ENCODE results near the gene COL11A2. TPM values are rescaled to one million over a fixed set of nuclear protein-coding genes. Genes with fewer than 3 reads are reported as not detected.

Gene COL11A2
- total RNA-seq, 1 donor from 2014 or later: 1.7 TPM

DNA sequence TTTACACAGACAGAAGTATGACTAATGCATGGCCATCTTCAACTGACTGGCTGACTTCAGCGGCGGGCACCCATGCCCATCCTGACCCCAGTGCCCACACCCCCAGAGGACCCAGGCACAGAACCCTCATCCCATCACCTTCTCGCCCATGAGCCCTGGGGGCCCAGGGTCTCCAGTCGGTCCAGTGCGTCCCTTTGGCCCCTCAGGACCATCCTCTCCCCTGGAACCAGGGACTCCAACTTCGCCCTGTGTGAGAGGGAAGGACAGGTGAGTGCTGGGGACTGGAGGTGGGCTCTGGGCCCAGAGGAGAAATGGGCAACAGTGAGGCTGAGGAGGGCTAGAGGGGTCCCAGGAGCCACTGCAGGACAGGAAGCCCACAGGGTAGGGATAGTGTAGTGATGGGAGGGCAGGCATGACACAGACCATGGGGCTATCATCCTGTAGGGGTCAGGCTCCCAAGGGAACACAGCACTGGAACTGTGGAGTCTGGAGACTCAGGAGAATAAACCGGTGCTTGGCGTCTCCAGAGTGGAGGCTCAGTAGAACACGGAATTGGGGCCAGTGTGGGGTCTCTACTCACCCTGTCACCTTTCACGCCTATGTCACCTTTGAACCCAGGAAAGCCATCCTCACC, 16.7 kb downstream of the COL11A2 start:
- intact Hi-C loops (cut with DNase I): no loop called here
- no peak for DNase-seq (ENCODE audit: low spot score)

DNA sequence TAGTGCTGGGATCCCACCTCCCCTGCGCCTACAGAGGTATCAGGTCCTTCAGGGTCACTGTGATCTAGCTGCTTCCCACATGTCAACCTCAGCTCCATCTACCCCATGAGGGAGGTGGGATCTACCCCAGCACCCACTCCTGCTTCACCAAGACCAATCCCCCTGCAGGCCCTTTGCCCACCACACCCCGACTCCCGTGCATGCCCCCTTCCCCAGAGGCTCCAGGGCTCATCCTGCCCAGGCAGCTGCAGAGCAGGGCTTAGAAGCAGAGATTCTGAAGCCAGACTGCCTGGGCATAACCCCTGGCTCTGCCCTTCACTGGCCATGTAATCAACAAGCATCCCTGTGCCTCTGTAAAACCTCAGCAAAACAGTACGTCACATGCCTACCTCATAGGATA, 17.5 kb downstream of the COL11A2 start:
- intact Hi-C loops (cut with DNase I): no loop called here
- DNase-seq (ENCODE audit: low spot score): no peak

DNA sequence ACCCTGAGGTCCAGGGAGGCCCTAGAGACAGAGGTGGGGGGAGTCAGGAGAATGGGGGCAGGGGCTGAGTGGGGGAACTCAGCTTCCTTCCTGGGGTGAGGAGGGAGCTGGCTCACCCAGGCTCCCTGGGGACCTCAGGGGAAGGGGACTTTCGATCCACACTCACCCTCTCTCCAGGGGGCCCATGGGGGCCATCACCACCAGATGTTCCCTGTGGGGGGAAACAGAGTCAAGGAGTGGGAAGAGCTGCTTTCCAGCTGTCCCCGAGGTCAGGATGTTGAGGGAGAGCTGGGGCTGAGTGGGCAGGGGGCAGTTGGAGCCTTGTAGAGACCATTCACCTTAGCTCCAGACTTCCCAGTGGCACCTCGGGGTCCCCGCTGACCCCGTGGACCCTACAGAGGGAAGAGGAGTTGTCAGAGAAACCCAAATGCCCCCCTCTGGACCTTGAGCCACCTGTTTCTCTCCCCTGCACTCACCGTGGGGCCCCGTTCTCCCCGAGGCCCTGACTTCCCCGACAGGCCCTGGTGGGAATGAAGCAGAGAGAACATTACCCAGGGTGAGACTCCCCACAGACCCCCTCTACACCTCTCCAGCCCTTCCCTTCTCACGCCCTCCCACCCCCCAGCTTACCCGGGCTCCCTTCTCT, 18.6 kb downstream of the COL11A2 start:
- intact Hi-C loops (cut with DNase I): no loop called here
- DNase-seq (ENCODE audit: low spot score): no peak

DNA sequence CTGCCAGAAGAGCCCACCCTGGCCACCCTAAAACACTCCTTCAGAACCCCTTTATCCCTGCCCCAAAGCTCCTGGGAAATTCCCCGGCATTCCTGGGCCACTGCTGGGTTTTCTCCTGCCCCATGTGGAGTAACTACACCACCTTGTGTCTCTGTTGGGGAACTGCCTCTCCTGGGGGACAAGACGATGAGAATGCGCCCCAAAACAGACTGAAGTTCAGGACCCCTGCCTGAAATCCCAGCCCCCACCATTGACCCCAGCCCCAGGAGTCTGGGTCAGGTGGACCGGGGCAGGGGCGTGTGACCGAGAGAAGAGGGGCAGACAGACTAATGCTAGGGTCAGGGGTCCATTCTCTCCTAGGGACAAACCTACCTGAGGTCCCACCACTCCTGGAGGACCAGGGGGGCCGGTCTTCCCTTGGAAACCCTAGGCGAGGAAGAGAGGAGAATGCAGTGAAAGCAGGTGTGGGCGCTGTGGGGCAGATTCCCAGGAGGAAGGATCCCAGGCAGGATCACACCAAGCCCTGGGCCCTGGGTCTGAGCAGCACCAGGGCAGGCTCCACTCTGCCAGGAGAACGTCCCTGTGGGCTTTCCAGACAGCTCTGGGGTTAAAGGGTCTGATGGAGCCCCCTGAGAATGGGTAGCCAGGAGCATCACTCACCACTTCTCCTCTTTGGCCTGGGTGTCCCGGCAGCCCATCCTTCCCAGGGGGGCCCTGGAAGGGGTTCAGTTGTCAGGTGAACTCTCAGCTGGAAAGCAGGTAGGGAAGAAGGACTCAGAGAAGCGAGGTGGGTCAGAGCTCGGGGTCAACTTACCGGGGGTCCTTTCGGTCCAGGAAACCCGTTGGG, 19.4 kb downstream of the COL11A2 start:
- DNase-seq (ENCODE audit: low spot score): peak; percentile 43

DNA sequence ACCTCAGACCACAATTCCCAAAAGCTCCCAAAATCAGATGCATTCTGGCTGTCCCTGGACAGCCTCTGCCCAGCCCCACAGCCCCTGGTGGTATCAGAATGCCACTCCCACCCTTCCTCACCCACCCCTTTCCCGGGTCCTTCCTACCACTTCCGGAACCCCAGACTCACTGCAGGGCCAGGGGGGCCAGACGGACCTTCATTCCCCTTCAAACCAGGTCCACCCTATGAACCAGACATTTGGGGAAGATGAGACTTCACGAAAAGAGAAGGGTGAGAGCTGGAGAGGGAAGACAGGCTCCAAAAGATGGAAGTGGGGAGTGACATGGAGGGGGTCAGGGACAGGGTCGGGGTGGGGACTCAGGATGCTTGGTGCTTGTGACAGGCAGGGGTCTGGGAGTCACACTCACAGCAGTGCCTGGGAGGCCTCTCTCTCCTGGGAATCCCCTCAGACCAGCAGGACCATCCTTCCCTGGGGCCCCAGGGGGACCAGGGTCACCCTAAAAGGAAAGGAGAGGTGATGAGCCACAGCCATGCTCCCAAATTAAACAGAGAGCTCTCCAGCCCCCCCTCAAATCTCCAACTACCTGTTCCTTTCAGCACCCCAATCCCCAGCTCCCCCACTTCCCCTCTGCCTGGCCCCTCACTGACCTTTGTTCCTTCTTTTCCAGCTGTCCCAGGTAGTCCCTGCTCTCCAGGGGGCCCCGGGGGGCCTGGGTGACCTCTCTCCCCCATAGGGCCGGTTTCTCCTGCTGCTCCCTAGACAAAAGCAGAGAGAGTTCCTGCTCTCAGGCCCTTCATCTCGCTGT, 20.2 kb downstream of the COL11A2 start:
- DNase-seq (ENCODE audit: low spot score): peak; percentile 63
- intact Hi-C loops (cut with DNase I): no loop called here

More for the DNA sequence above, 19.4 kb downstream of the COL11A2 start:
- intact Hi-C loops (cut with DNase I): no loop called here

DNA sequence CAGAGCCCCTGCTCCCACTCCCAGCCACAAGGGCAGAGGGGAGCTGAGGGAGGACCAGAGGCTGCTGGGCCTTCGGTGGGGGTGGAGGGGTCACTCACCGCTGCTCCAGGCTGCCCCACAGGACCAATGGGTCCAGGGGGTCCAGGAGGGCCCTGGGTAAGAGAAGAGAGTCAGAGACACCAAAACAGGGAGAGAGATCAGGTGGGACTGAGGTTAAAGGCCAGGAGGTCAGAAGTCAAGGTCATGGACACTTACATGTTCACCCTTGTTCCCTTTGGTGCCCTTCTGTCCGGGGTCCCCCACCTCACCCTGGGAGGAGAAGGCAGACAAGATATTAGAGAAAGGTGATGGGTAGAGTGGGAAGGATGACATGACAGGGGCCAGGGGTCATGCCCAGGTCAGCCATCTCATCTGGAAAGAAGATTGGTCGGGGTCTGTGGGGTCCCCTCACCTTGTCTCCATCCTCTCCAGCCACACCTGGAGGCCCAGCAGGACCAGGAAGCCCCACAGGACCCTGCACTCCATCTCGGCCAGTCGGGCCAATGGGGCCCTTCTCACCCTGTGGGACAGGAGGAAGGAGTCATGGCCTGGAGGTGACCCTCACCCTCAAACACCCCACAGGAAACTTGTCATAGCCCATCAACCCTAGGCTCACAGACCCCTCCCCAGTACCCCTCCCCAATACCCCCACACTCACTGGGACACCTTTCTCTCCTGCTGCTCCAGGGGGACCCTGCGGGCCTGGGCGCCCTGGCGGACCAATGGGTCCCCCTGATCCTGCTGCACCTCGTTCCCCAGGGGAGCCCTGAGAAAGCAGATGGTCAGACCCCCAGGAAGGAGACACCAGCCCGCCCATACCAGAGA, 21.0 kb downstream of the COL11A2 start:
- intact Hi-C loops (cut with DNase I): no loop called here
- peak; percentile 49 for DNase-seq (ENCODE audit: low spot score)

DNA sequence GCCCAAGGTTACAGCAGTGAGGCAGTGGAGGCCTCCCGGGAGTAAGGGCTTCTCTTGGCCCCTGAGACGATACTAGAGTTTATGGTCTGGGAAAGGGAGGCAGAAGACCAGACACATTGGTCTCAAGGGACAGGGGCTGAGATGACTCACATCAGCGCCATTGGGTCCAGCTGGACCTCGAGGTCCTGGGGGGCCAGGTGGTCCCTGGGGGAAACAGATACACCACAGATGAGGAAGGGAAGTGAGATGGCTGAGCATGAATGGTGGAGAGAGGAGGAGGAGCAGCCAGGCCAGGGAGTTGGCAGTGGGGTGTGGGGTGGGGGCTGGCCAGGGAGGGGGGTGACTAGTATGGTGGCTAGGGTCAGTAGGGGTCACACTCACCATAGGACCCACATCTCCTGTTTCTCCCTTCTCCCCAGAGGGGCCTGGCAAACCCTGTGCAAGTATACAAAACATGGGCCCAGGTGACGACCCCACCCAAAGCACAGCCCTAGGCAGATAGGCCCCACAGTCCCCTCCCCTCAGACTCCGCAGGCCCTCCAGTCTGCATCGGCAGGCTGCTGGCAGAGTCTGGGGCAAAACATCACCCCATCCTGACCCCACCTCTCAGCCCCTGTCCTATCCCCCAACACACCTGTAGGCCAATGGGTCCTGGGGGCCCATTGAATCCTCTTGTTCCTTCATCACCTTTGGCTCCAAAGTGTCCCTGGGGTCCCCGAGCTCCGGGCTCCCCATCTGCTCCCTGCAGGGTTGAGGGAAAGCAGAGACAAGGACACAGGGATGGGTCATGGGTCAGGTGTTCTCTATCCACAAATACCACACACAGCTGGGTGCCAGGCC, 21.9 kb downstream of the COL11A2 start:
- DNase-seq (ENCODE audit: low spot score): peak; percentile 54
- intact Hi-C loops (cut with DNase I): no loop called here

DNA sequence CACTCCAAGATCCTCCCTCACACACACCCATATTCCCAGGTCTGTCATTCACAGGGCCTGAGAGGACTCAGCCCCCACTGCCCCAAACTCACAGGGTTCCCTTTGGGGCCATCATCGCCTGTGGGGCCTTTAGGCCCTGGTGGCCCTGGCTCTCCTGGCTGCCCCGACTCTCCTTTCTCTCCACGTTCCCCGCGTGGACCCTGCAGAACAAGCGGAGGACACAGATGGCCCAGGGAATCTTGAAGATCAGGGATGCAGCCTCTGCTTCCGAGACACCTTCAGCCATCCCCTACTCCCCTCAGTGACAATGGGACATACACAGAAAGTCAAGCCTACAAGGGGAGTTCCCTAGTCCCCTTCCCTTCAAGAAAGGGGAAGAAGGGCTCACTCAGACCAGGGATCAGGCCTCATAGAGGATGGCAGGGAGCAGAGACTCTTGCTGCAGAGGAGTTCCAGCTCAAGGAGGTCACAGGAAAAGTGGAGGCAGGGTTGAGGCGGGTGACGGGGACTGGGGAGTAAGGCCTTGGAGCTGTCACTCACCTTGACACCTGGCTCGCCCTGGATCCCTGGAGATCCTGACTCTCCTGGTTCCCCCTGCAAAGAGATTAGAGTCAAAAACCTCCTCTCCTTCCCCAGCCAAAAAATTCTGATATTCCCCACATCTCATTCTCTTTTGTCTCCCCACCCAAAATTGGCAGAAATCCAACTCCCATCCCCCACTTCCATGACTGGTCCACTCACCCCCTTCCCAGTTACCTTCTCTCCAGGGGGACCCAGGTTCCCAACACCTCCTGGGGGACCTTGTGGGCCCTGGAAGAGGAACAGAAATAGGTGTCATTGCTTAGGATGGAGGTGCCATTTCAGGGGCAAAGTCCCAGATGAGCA, 22.7 kb downstream of the COL11A2 start:
- no peak for DNase-seq (ENCODE audit: low spot score)
- intact Hi-C loops (cut with DNase I): no loop called here

DNA sequence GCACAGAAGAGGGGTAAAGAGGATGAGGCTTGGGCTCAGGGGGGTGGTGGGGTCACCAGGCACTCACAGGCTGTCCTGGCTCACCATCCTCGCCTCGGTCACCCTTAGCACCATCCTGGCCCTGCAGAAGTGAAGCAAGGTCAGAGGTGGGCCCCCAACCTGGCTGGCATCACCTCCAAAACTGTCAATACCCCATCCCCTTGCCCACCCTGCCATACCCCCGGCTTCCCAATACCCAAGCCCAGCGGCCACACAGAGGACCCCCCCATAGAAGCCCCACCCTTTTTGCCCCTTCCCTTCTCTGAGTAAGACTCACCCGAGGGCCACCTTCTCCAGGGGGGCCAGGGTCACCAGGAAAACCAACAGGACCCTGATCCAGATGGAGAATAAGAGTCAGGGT, 23.6 kb downstream of the COL11A2 start:
- DNase-seq (ENCODE audit: low spot score): no peak
- intact Hi-C loops (cut with DNase I): no loop called here

DNA sequence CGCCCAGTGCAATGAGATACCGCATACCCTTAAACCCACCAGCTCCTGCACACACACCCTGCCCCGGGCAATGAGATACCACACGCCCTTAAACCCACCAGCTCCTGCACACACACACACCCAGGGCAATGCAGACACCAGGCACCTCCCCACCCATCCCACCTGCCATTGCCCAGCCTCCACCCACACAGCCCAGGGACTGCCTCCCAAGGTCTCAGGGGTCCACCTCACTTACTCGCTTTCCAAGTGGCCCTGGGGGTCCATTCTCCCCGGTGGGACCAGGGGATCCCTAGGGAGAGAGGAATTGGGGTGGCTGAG, 24.0 kb downstream of the COL11A2 start:
- intact Hi-C loops (cut with DNase I): no loop called here
- no peak for DNase-seq (ENCODE audit: low spot score)

DNA sequence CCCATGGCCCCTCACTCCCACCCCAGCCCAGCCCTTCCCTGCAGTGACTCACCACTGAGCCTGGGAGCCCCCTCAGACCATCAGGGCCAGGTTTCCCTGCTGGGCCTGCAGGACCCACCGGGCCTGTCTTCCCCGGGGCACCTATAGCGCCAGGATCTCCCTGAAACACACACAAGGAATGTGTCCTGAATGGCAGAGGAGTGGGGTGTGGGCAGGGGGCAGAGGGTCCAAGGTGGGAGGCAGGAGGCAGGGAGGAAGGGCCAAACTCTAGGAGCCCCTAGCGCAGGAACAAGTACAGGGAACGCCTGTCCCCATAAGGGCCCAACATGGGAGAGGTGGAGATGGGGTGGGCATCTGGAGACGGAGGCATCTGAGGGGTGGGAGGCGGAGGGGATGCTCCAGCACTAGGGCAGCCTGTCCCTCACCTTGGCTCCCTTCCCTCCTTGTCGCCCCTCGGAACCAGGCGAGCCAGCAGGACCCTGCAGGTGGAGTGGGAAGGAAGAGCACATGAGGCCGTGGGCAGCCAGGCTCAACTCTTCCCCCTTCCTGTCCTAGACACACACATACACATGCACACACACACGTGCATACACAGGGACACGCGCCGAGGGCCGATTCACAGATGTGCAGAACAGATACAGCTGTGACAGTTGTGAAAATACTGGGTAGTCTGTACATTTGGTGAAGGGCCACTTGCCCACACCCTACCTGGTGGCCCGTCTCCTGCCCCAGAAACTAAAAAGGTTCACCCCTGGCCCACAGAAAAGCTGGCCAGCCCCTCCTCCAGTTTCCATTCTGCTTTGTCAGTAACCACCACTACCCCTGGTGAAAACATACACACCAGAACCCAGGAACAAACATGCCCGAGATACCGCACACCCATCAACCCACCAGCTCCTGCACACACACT, 24.6 kb downstream of the COL11A2 start:
- intact Hi-C loops (cut with DNase I): no loop called here
- no peak for DNase-seq (ENCODE audit: low spot score)

DNA sequence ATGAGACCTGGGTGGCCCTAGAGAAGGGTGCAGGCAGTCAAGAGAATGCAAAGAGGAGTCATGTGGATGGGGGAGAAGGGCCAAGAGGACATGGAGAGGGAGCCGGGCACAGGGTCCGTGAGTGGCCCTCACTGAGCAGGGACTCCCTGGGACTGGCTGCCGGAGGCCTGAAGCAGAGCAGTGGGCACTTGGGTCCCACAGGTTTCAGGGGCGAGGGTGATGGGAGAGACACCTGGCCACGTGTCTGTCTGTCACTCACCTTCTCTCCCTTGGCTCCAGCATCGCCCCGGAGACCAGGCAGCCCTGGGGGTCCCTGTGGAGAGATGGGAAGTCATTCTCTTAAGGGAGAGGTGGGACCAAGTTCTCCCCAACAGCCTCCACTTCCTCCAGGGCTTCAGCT, 25.5 kb downstream of the COL11A2 start:
- no peak for DNase-seq (ENCODE audit: low spot score)
- intact Hi-C loops (cut with DNase I): no loop called here

DNA sequence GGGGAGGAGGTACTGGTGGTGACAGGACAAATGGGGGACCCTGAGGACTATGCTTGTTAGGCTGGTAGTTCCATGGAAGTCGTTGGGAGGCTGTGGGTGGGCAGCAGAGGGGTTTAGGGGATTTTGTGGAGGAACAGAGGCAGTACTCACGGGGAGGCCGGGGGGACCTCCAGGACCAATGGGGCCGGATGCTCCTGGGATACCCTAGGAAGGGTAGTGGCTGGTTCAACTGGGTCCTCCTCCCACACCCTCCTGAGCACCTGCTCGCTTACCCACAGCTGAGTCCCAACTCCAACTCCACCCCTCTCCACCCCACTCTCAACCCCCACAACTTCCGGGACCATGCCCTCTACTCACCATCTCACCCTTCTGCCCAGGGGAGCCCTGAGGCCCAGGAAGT, 25.9 kb downstream of the COL11A2 start:
- DNase-seq (ENCODE audit: low spot score): no peak
- intact Hi-C loops (cut with DNase I): no loop called here

DNA sequence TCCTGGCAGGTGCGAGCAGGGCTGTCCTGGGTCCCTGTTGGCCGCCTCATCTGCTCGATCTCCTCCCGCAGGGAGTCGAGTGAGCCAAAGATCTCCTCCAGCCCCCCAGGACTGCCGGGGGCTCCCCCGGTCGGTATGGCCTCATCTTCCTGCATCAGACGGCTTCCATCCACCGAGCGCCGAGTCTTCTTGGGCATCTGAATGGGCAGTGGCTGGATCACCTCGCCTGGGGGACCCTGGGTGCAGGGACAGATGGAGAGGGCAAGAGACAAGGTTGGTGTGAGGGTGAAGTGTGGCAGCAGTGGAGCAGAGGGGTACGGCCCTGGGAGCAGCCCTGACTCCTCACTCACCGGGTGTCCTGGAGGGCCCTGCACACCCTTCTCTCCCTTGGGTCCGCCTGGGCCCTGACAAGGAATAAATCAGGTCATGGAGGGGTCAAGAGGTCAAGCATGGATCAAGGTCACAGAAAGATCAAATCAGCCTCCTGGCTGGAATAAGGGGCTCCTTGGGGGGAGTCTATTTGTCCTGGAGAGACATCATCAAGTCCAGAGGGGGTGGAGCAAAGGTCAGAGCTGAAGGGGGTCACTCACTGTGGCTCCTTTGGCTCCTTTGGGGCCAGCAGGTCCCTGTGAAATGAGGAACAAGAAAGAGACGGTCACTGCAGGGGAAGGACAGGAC, 26.5 kb downstream of the COL11A2 start:
- intact Hi-C loops (cut with DNase I): no loop called here

DNA sequence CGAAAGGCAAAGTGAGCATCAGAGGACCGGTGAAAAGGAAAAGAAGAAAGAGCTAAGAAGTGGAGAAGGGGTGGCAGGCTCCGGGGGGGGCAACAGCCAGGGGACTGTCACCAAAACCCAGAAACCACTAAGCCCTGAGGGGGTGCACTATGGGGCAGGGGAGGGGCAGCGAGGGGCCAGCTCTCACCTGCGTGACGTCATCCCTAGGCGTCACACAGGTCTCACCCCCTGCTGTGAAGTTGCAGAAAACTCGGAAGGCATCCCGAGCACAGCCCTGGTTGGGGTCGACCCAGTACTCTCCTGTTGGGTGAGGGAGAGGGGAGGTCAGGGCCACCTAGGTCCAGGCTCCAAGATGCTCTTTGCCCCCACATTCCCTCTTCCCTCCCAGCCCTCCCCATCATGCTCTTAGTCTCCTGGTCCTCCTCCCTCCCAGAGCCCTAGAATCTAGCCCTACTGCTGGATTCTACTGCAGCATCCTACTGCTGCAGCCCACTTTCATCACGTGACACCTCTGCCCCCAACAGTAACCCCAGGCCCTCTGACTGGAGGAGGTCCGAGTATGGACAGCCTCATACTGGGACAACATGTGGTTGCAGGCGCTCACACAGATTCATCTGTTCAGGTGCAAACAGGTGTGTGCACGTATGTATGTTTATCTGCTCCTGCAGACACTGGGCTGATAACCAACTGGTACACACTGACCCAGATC, 27.4 kb downstream of the COL11A2 start:
- no peak for DNase-seq (ENCODE audit: low spot score)
- intact Hi-C loops (cut with DNase I): no loop called here

More for the DNA sequence above, 26.5 kb downstream of the COL11A2 start:
- DNase-seq (ENCODE audit: low spot score): no peak
